Tracheal epithelial cell (primary cell): Measurements from ENCODE around the gene KLK14. TPM values are rescaled to one million over a fixed set of nuclear protein-coding genes. Genes with fewer than 3 reads are reported as not detected.

Experiments used
- total RNA-seq: library from RNA; depleted of rRNA; stranded (reverse); fragments of >200 nt; gene quantifications from 2 replicates; pipeline ENCODE4 v1.2.1, GENCODE V29; 2014

Gene KLK14
- not detected in 2 replicates for total RNA-seq

GRCh38 chr19:51082611-51083010 is at the start of gene KLK14:
KLK14 (minus strand) TSS chr19:51082887; CDS start chr19:51082614, 273 bp downstream.

DNA sequence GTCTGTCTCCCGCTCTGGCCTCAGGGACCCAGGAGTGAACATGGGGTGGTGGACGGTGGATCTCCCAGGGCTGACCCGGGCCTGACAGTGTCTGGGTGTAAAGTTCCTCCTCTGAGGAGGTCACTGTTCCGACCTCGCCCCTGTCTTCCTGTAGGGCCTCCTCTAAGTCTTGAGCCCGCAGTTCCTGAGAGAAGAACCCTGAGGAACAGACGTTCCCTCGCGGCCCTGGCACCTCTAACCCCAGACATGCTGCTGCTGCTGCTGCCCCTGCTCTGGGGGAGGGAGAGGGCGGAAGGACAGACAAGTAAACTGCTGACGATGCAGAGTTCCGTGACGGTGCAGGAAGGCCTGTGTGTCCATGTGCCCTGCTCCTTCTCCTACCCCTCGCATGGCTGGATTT is 42.0 kb upstream of the KLK14 start, which contains the start of gene SIGLEC9:
TSS of gene SIGLEC9 (plus strand) at position 178 of the 400 bp plus-strand sequence. CDS start at position 247, 69 bp downstream.

GRCh38 chr19:51108066-51108804 is 25.5 kb upstream of the KLK14 start, which contains the start of gene CTU1:
CTU1 (minus strand) TSS chr19:51108409; CDS start chr19:51104569, 3,840 bp downstream.

DNA sequence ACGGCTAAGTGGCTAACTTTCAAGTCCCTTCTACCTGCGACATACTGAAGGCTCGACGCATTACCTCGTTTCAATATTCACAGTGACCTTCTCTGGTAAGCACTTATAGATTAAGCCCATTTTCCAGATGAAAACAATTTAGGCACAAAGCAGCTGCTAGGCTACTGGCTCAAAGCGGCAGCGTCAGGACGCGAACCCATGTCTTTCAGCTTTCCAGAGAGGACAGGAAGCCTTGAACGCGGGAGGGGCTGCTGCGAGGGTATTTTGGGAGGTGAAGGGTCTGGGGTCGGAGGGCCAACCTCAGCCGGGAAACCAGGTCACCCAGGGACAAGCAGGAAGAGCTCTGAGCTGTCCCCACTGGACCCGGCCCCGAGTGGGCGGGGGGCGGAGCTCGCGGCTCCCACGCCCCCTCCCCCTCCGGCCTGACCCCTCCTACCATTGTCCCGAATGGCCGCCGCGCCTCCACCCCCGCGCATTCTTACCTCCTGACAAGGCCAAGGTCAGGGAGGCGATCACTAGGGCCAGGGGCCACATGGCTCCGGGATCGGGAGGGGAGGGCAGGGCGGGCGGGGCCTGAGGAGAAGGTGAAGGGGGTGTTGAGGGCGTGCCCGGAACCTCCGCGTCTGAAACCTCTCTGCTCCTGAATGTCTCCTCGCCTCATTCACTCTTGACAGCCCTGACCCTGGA is 18.0 kb downstream of the KLK14 start, which contains the start of gene KLK13:
TSS of gene KLK13 (minus strand) at position 559 of the 687 bp plus-strand sequence. CDS start at position 534, 25 bp downstream.

DNA sequence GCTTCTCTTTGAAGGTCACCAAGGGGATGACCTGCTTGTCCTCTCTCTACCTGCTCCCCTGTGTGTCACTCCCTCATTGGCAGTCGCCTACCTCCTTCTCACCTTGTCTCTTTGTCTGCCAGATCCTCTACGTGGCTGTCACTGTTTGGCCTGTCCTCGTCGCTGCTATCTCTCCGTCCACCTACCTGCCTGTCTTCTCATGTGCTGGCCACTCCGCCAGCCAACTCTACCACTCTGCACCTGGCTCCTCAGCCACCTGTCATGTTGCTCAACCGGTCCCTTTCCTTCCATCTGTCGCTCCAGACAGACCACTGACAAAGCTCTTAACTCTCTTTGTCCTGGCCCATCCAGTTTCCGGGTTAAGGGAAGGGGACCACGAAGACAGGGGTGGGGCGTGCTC is 48.0 kb downstream of the KLK14 start, which contains the start of gene KLK12:
TSS of gene KLK12 (minus strand) at position 299 of the 400 bp plus-strand sequence. CDS start 381 bp downstream, outside the sequence.

Other genes starting within 250 kb of the KLK14 start
- not detected in 2 replicates for gene KLK15, start 249.3 kb downstream of the KLK14 start, total RNA-seq
- under 0.01 and 0.43 TPM in 2 replicates for gene KLK3, start 228.0 kb downstream of the KLK14 start, total RNA-seq
- gene KLK2, start 209.4 kb downstream of the KLK14 start, total RNA-seq: not detected in 2 replicates
- gene KLK4, start 171.5 kb downstream of the KLK14 start, total RNA-seq: not detected in 2 replicates
- gene KLK5, start 129.8 kb downstream of the KLK14 start, total RNA-seq: 1.7 and 23.6 TPM in 2 replicates
- 0.85 and 3.1 TPM in 2 replicates for gene KLK6, start 113.3 kb downstream of the KLK14 start, total RNA-seq
- 3.2 and 13.0 TPM in 2 replicates for gene KLK7, start 99.0 kb downstream of the KLK14 start, total RNA-seq
- 8.3 and 13.0 TPM in 2 replicates for gene KLK8, start 81.3 kb downstream of the KLK14 start, total RNA-seq
- 7.7 and 14.5 TPM in 2 replicates for gene KLK10, start 63.2 kb downstream of the KLK14 start, total RNA-seq
- 1.1 and 3.9 TPM in 2 replicates for gene KLK11, start 56.3 kb downstream of the KLK14 start, total RNA-seq
- 0.96 TPM in 1 of 2 replicates, not detected in the other for gene KLK12, start 47.9 kb downstream of the KLK14 start, total RNA-seq
- not detected in 2 replicates for gene KLK13, start 17.8 kb downstream of the KLK14 start, total RNA-seq
- gene CTU1, start 25.5 kb upstream of the KLK14 start, total RNA-seq: 17.1 and 20.7 TPM in 2 replicates
- gene SIGLEC9, start 42.0 kb upstream of the KLK14 start, total RNA-seq: not detected in 2 replicates
- not detected in 2 replicates for gene SIGLEC7, start 59.4 kb upstream of the KLK14 start, total RNA-seq
- not detected in 2 replicates for gene CD33, start 142.2 kb upstream of the KLK14 start, total RNA-seq
- not detected in 2 replicates for gene SIGLECL1, start 168.2 kb upstream of the KLK14 start, total RNA-seq
- gene IGLON5, start 228.8 kb upstream of the KLK14 start, total RNA-seq: not detected in 2 replicates